ENCODE measurements around the gene RCOR2.
"Not testable (repeated sequence)": the region's sequence is repeated elsewhere in the genome, so short reads cannot be mapped to it uniquely, and the experiment has no call there.

The RCOR2 gene

DNA sequence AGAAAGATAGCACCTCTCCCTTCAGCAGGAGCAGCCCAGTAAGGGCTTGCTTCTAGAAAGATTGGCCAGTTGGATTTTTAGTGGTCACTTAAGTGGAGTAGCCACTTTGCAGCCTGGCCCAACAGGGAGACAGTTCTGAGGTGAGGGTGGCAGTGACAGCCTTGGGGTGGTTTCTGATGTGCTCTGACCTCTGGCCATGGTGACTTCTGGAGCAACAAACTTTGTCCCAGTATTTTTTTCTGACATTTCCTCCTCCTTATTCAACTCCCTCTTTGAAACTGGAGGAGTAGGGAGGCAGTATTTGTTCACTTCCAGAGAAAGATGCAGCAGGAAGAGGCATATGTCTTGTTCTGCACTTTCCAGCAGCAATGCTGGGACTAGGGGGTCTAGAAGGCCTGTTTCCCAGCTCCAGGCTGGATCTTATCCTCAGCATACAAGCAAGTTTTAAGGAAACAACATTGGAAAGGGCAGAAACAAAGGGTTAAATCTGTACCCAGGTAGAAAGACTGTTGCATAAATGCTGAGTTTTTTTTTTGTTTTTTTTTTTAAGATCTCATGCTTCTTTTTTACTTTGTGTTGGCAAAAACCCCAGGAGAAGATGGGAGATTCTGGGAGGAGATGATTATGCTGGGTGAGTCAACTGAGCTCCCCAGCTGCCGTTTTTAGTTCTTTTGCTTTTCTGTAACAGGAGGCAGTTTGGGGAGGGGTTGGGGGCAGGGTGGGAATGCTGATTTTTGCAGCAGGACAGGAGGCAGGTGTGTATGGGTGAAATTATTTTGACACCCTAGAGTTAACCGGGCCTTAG, 37.2 kb downstream of the RCOR2 start:
- DNase-seq (ENCODE audit: low read depth, low spot score): no peak

GRCh38 chr11:63877658-63878241, 39.2 kb downstream of the RCOR2 start:
- no peak for DNase-seq (ENCODE audit: low read depth, low spot score)

GRCh38 chr11:63876616-63877015, 40.3 kb downstream of the RCOR2 start:
- DNase-seq (ENCODE audit: low read depth, low spot score): no peak

DNA sequence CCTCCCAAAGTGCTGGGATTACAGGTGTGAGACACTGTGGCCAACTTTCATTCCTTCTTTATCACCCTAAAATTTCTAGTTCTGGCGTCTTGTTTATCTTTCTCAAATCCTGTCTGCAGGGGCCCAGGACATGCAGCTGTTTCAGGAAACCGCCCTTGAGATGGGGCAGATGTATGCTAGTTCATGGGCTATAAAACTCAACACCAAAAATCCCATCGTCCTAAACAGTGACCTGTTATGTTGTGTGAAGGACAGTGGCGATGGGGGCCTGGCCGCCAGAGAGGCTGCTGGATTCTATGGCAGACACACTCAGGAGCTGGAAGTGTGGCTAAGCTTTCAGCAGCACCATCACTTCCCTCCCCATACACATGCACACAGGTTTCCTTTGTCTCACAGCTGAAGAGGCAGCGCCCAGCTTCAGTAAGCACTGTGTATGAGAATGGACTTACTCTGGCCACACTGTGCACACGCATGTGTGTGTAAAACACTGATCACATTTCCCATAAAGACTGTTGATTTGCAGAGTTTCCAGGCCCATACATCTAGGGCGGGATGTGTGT, 41.4 kb downstream of the RCOR2 start:
- no peak for DNase-seq (ENCODE audit: low read depth, low spot score)

DNA sequence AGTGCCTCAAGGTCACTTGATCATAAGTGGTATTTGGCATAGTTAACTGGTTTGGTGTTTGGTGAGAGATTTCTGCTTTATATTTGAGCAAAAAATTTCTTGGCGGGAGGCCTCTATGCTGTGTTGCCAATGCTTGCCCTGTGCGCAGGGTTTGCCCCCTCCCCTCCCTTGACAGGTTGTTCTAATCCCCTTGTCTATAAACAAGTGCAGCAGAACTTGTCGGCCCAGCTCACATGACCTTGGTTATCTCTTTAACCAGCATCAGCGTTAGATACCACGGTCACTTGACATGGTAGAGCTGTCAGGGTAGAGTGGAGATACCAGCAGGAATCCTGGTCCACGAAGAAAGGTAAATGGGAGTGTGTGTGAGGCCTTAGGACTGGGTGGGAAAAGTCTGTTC, 42.5 kb downstream of the RCOR2 start:
- no peak for DNase-seq (ENCODE audit: low read depth, low spot score)

DNA sequence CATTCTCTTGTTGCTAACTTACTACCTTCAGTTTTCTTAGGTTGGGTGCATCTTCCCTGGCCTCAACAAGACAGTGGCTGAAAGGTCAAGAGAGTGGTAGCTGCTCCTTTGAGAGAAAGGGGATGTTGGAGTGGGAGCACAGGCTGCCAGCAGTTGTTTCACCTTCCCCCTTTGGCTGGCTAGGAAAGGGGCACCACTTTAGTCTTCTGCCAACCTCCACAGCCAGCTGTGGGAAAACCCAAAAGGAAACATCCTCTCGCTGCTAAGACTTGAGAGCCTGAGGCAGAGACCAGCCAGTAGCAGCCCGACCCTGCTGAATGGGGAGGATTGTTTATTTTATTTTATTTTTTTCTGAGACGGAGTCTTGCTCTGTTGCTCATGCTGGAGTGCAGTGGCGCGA, 43.7 kb downstream of the RCOR2 start:
- no peak for DNase-seq (ENCODE audit: low read depth, low spot score)

GRCh38 chr11:63872800-63873197, 44.2 kb downstream of the RCOR2 start:
- no peak for DNase-seq (ENCODE audit: low read depth, low spot score)

GRCh38 chr11:63871962-63872799, 44.8 kb downstream of the RCOR2 start:
- DNase-seq (ENCODE audit: low read depth, low spot score): no peak

GRCh38 chr11:63870351-63871140, 46.4 kb downstream of the RCOR2 start:
- no peak for DNase-seq (ENCODE audit: low read depth, low spot score)

GRCh38 chr11:63869683-63870082, 47.3 kb downstream of the RCOR2 start:
- DNase-seq (ENCODE audit: low read depth, low spot score): no peak

DNA sequence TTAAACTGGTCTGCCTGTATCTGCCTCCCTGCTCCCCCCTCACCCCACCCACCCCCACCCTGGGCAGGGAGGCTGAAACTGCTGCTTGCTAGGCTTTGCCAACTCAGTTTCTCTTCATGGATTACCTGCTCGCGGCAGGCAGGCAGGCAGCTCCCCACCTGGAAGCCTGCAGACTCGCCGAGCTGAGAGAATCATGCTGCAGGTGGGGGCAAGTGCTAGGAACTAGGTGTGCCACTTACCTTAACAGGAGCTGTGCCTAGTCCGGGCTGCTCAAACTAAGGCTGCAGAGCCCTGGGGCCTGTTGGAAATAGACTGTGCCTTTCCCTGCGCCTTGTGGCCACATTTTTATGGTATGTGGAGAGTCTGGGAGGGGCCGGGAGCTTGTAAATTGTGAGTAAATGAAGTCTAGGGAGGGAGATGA, 47.8 kb downstream of the RCOR2 start:
- no peak for DNase-seq (ENCODE audit: low read depth, low spot score)

DNA sequence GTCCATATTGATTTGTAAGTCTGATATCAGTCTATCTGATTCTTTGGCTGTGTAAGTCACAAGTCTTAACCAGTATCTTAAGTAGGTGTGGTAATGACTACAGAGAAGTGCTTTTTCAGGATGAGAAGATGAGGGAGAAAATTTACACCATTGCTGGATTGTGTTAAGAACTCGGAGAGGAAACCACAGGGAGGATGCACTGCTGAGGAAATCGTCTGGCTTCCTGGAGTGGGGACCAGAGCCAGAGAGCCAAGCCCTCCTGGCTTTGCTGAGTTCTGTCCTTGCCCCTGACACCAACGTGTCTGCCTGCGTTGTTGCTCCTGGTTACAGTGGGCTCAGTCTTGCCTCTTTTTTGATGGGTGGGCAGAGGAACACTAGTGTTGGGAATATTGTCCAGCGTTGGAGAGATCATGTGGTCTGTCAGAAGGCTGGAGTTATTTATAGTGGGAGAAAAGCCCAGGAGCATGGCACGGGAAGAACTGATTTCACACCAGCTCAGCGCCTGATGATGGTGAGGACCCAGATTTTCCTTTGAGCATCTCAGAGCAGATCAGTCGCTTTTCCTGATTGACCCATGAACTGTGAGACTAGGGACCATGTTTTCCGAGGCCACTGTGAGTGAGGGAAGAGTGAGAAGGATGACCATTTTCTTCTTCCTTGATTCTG, 48.4 kb downstream of the RCOR2 start:
- no peak for DNase-seq (ENCODE audit: low read depth, low spot score)

DNA sequence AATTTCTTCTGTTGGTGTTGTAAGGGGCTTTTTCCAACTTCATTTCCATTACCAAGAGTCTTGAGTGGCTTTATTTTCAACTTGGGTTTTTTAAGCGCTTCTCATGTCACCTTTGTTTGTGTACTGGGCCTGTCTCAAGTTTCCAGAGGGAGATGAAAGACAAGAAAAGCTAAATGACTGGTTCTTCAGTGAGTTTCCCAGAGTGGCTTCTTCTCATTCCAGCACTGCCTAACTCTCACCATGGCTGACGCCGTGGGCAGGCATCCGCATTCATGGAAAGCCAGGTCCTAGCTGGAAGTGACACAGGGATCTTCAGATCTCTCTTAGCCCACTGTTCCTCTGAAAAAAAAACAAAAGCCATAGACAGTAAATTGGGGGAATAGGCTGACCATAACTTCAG, 49.5 kb downstream of the RCOR2 start:
- no peak for DNase-seq (ENCODE audit: low read depth, low spot score)

DNA sequence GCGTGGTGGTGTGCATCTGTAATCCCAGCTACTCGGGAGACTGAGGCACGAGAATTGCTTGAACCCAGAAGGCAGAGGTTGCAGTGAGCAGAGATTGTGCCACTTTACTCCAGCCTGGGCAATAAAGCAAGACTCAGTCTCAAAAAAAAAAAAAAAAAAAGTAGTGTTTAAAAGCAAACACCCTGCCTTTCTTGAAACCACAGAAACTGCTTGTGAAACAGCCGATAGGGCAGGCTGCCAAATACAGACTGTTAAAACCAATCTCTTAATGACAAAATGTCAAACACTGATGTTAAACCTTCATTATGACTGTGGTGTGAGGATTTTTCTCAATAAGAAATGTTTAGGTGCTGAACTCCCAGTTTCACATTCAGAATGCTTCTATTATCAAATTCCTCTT, 50.8 kb downstream of the RCOR2 start:
- peak; percentile 69 for DNase-seq (ENCODE audit: low read depth, low spot score)

GRCh38 chr11:63863620-63864019, 53.3 kb downstream of the RCOR2 start:
- not testable (repeated sequence) for DNase-seq (ENCODE audit: low read depth, low spot score)

GRCh38 chr11:63862923-63863322, 54.0 kb downstream of the RCOR2 start:
- DNase-seq (ENCODE audit: low read depth, low spot score): no peak
